Omental fat pad (tissue), 4 donors: ENCODE measurements around the gene C8A. TPM values are rescaled to one million over a fixed set of nuclear protein-coding genes. Genes with fewer than 3 reads are reported as not detected.

Source experiments
- ATAC-seq: fragments of 150-250 bp; one replicate; pipeline ENCODE4 v1.9.1; 2016; ENCODE audit warnings: mild to moderate bottlenecking, moderate library complexity; ENCODE audit not compliant: low FRiP score
- DNase-seq: peaks from one replicate; pipeline ENCODE4 v3.0.0-alpha.2; 2019; ENCODE audit warnings: low spot score
- total RNA-seq, 4 donors: library from RNA; depleted of rRNA; stranded (reverse); fragments of >200 nt; gene quantifications; one replicate each; pipeline ENCODE4 v1.1.0, GENCODE V29; 2016
- TF ChIP-seq, protein P1 (sequence below), 3 donors: fragments of 450-650 bp; IDR thresholded peaks; one replicate each; pipeline ENCODE4 v1.5.1; 2016 to 2017; ENCODE audit warnings: antibody characterized with exemption in 3 of 3, mild to moderate bottlenecking in 3 of 3, moderate library complexity in 2 of 3

C8A gene
- total RNA-seq, 4 donors from 2014 or later = not detected

DNA sequence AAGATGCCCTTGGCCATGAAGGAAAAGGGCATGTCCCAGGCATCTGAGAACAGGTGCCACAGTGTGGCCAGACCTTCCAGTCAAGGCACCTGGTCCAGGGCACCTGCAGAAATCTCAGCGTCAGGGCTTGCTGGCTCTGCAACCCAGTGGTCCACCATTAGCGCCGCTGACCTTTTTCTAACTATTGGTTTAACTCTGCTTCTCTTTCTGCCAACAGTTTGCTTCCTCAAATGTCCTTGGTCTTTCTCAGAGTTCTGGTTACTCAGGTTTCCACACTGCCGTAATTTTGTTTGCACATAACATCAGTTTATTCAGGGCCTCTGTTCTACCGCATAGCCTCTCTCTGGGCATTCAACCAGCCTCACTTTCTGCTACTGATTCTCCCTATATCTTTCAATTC, 18.9 kb upstream of the C8A start:
- DNase-seq (no peak), ATAC-seq (no peak)
- TF ChIP-seq, protein P1, sequence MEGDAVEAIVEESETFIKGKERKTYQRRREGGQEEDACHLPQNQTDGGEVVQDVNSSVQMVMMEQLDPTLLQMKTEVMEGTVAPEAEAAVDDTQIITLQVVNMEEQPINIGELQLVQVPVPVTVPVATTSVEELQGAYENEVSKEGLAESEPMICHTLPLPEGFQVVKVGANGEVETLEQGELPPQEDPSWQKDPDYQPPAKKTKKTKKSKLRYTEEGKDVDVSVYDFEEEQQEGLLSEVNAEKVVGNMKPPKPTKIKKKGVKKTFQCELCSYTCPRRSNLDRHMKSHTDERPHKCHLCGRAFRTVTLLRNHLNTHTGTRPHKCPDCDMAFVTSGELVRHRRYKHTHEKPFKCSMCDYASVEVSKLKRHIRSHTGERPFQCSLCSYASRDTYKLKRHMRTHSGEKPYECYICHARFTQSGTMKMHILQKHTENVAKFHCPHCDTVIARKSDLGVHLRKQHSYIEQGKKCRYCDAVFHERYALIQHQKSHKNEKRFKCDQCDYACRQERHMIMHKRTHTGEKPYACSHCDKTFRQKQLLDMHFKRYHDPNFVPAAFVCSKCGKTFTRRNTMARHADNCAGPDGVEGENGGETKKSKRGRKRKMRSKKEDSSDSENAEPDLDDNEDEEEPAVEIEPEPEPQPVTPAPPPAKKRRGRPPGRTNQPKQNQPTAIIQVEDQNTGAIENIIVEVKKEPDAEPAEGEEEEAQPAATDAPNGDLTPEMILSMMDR (IDR thresholded peaks at IDR 0.05) = no peak

DNA sequence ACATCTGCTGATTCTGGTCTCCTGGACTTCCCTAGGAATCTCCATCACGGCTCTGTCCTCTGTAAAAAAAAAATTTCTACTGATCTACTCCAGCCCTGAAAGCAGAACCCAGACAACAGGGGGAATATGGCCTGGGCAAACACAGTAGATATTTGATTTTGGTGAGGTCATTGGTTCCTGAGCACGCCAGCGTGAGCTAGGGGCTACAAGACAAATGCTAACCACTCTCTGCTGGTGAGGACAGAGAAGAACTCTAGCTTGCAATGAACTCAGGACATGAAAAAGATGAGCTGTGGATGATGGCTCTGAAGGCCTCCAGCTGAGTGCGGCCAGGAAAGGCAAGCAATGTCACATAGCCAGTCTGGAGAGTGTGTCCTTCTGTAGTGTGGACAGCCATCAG, 18.2 kb upstream of the C8A start:
- TF ChIP-seq, protein P1 (IDR thresholded peaks at IDR 0.05) = no peak
- DNase-seq (no peak), ATAC-seq (no peak)

DNA sequence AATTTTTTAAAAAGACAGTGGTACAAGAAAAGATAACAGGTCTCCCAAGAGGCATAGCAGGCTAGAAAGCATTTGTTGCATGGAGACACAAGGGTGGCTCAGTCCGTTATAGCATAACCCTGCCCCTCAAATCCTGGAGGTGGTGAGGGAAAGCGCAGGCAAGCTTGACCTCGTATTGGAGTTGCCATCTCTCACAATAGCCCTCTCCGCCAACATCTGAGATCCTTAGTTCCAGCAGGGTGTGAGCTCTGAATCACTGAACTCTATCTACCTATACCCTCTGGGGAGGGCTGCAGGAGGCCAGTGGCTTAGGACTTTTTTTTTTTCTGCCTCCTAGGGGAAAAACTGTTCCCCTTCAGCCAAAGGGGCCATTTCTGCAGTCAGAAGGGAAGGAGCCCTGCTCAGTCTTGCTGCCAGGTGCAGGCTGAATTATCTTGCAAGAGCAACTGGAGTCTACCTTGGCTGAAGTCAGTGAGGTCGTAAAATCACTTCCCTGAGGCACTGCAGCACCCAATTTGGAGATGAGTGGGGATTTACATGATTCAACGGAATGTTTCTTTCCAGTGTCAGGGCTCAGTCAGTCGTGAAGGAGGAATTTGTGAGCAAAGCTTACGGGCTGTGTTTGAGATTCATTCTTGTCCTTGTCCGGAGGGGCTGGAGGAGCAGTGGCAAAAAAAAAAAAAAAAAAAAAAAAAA, 17.2 kb upstream of the C8A start:
- ATAC-seq (no peak), DNase-seq (no peak)
- TF ChIP-seq, protein P1 (IDR thresholded peaks at IDR 0.05) = no peak

DNA sequence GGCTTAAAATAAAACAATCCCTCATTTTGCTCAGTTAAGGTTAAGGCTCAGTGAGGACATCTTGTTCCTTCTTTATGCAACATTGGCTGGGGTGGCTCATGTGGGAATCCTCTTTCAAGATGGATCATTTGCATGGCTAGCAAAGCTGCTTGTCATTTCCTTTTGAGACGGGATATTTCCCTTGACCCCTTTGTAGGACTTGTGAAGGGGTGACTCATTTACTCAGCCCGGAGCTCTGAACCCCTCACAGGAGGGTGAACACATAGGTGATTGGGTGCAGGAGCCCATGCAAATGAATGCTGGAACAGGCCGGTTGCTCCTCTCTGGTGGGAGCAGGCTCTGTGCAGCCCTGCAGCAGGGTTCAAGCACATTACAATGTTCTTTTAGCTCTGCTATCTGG, 15.8 kb upstream of the C8A start:
- no peak for DNase-seq
- TF ChIP-seq, protein P1 (IDR thresholded peaks at IDR 0.05) = no peak

DNA sequence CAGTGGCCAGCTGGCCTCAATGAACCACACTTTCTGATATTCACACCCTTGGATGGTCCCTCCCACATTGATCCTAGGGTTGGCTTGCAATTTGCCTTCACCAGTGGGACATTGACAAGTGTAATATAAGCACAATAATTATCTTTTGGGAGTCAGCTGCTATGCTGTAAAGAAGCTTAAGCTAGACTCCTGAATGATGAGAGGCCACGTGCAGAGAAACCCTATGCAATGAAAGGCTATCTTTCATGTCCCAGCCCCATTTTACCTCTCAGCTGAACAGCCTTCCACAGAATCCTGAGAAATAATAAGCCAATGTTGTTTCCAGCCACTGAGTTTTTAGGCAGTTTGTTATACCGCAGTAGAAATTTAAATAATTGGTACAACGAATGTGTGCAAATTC, 11.1 kb upstream of the C8A start:
- ATAC-seq = no peak
- TF ChIP-seq, protein P1 (IDR thresholded peaks at IDR 0.05) = no peak
- DNase-seq = no peak

More for the DNA sequence above, 15.8 kb upstream of the C8A start:
- ATAC-seq = no peak

DNA sequence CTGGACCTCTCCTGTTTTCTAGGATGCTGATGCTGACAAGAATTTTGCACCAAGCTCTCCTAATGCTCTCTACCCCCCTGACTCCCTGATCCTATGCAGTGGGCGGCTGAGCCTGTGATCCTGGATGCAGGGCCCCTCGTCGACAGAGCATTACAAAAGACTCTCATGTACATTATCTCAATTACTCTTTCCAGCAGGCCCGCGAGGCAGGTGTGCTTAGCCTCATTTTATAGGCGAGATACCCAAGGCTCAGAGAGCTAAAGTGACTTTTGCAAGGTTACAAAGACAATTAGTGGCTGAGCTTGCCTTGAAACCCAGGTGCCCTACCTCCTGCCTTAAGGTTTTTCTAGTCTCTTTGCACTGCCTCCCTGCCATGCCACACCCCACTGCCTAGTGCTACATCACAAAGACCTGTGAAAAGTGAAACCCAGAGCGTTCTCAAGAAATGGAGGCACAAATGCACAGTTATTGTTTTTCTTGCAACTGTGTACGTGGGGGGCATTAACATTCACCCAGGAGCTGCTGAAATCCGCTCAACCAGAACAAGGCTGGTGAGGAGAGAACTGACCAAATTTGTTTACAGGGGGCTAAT, 10.0 kb upstream of the C8A start:
- TF ChIP-seq, protein P1 (IDR thresholded peaks at IDR 0.05) = no peak
- DNase-seq (no peak), ATAC-seq (no peak)

DNA sequence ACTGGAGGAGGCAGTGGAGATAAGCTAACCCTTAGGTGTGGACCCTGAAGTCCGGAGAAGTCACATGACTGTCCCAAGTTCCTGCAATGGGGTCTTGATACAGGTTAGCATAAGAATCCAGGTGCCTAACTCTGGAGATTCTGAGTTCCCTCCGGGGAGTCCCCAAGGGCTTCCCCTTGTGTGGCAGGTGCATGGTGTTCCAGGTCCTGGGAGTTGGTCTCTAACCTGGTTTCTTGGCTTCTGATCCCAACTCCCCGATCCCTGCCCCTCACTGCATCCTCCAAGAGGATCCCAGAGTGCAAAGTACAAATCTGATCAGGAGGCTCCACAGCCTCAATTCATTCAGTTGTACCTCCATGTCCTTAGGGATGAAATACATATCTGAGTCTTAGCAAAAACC, 9.3 kb upstream of the C8A start:
- TF ChIP-seq, protein P1 (IDR thresholded peaks at IDR 0.05) = no peak
- no peak for ATAC-seq

More for the DNA sequence above, 9.3 kb upstream of the C8A start:
- DNase-seq = no peak
